Measurements from ENCODE around the gene GRAP.
"Not testable (repeated sequence)": the region's sequence is repeated elsewhere in the genome, so short reads cannot be mapped to it uniquely, and the experiment has no call there.

DNA sequence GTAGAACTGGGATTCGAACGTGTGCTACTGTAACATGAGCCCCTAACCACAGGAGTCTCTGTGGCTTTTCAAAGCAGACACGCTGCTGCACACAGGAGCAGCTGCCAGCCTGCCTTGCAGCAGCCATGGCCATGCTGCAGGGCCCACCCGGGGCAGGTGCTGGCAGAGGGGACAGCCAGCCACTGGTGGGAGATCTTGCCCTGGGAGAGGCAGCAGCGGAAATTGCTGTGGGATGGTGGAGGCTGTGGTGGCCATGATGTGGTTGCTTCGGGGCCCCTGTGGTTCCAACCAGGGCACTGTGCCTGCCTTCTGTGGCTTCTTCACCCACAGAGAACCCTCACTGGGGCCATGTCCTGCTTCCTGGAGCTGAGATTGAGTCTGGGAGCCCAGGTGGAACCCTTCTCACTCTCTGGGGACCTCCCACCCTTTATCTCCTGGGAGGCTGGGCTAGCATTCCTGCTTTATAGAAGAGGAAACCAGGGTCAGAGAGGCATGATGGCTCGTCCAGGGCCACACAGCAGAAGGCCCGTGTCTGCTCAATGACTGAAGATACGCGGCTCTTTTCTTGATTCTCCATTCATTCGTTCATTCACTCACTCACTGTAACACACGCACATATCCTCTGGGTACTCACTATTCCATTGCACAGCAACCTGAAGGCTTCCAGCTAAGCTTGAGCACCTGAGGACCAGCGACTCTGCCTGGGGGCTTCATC is 43.5 kb upstream of the GRAP start:
- TF ChIP-seq, protein P1, sequence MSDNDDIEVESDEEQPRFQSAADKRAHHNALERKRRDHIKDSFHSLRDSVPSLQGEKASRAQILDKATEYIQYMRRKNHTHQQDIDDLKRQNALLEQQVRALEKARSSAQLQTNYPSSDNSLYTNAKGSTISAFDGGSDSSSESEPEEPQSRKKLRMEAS (IDR thresholded peaks at IDR 0.05; ENCODE audit: low read depth, low read length): not testable (repeated sequence)
- TF ChIP-seq FOS (IDR thresholded peaks at IDR 0.05; ENCODE audit: borderline replicate concordance, extremely low read depth, insufficient read length); BHLHE40 (IDR thresholded peaks at IDR 0.05; ENCODE audit: borderline replicate concordance in 1 of 2, low read depth in 2 of 2, low read length in 1 of 2); HCFC1 (IDR thresholded peaks at IDR 0.05; ENCODE audit: low read length); SPI1 (IDR thresholded peaks at IDR 0.05; ENCODE audit: borderline replicate concordance, insufficient read depth, low read depth, low read length); RAD21 (IDR thresholded peaks at IDR 0.05; ENCODE audit: insufficient read depth, low read depth, low read length); ZNF217 (IDR thresholded peaks at IDR 0.05); POLR2AphosphoS5 (IDR thresholded peaks at IDR 0.05; ENCODE audit: low read length); IKZF1 (conservative IDR thresholded peaks at IDR 0.05): not testable (repeated sequence)
- TF ChIP-seq, protein P2, sequence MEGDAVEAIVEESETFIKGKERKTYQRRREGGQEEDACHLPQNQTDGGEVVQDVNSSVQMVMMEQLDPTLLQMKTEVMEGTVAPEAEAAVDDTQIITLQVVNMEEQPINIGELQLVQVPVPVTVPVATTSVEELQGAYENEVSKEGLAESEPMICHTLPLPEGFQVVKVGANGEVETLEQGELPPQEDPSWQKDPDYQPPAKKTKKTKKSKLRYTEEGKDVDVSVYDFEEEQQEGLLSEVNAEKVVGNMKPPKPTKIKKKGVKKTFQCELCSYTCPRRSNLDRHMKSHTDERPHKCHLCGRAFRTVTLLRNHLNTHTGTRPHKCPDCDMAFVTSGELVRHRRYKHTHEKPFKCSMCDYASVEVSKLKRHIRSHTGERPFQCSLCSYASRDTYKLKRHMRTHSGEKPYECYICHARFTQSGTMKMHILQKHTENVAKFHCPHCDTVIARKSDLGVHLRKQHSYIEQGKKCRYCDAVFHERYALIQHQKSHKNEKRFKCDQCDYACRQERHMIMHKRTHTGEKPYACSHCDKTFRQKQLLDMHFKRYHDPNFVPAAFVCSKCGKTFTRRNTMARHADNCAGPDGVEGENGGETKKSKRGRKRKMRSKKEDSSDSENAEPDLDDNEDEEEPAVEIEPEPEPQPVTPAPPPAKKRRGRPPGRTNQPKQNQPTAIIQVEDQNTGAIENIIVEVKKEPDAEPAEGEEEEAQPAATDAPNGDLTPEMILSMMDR (IDR thresholded peaks at IDR 0.05 in 2 of 3, conservative IDR thresholded peaks at IDR 0.05 in 1 of 3; ENCODE audit: control insufficient read depth in 2 of 3, extremely low read depth in 1 of 3, insufficient read depth in 1 of 3, low read depth in 3 of 3, low read length in 3 of 3): not testable (repeated sequence)
